Skin epidermis (tissue), 12 donors: Measurements from ENCODE around the gene NCOR2.

Experiments
- H3K27ac ChIP-seq, 21 experiments: fragments of 200-600 bp; sonication (generic) in 11 of 21; one replicate each; pipeline ENCODE4 v1.5.0; 2020; ENCODE audit warnings: mild to moderate bottlenecking in 3 of 21, inconsistent platforms in 2 of 21, moderate library complexity in 2 of 21
- H3K4me3 ChIP-seq, 7 experiments: fragments of 200-600 bp; sonication (generic) in 2 of 7; one replicate each; pipeline ENCODE4 v1.5.0; 2020; ENCODE audit warnings: inconsistent platforms in 2 of 7, mild to moderate bottlenecking in 2 of 7, moderate library complexity in 1 of 7

NCOR2 gene

DNA sequence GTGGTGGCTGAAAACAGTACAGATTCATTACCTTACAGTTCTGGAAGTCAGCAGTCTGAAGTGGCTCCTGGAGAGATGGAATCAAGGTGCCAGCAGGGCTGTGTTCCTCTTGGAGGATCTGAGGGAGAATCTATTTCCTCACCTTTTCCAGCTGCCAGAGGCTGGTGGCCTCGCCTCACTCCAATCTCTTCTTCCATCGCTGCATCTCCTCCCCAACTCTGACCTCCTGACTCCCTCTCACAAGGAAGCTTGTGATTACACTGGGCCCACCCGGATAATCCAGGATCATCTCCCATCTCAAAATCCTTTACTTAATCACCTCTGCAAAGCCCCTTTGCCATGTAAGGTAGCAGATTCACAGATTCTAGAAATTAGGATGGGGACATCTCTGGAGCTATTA lies 11.4 kb upstream of the NCOR2 start:
- Histone ChIP-seq H3K27ac (no peak overlapping the region), H3K4me3 (no peak overlapping the region)

GRCh38 chr12:124578445-124578844 lies 11.0 kb upstream of the NCOR2 start:
- peak overlapping the region in 1 of 21 experiments; percentile 26 for H3K27ac ChIP-seq
- H3K4me3 ChIP-seq, result no peak overlapping the region

- no peak overlapping the region for H3K4me3 ChIP-seq
Measured at GRCh38 chr12:124577986-124578385, 10.6 kb upstream of the NCOR2 start.

GRCh38 chr12:124577374-124577773 lies 10.0 kb upstream of the NCOR2 start:
- H3K4me3 ChIP-seq, result no peak overlapping the region

More at GRCh38 chr12:124577986-124578385, 10.6 kb upstream of the NCOR2 start:
- H3K27ac ChIP-seq, result peak overlapping the region in 1 of 21 experiments; percentile 26

DNA sequence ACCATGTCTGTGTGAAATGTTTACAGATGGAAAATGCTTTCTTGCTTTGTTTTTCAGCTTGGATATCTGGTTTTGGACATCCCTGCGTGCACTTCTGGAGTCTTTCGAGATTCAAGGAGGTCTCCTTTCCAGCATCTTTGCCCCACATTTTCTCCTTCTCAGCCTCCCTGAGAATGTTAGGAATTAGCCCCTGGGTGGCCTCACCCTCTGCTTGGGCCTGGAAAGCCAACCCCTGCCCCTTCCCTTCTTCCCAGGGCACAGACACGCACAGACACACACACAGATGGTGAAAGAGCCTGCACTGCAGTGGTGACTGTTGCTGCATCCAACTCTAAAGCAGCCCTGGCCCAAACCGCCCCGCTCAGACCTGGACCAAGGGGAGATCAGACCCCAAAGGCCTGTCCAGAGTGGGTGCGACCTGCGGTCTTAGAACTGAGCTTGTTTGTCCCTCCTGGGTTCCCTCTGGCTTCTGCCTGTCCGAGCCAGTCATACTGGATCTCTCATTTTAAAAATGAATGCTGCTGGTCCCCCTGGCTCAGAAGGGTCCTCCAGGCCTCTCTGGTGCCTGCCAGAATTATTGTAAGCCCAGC lies 8.7 kb upstream of the NCOR2 start:
- Histone ChIP-seq H3K27ac (no peak overlapping the region), H3K4me3 (no peak overlapping the region)

More at GRCh38 chr12:124577374-124577773, 10.0 kb upstream of the NCOR2 start:
- no peak overlapping the region for H3K27ac ChIP-seq

DNA sequence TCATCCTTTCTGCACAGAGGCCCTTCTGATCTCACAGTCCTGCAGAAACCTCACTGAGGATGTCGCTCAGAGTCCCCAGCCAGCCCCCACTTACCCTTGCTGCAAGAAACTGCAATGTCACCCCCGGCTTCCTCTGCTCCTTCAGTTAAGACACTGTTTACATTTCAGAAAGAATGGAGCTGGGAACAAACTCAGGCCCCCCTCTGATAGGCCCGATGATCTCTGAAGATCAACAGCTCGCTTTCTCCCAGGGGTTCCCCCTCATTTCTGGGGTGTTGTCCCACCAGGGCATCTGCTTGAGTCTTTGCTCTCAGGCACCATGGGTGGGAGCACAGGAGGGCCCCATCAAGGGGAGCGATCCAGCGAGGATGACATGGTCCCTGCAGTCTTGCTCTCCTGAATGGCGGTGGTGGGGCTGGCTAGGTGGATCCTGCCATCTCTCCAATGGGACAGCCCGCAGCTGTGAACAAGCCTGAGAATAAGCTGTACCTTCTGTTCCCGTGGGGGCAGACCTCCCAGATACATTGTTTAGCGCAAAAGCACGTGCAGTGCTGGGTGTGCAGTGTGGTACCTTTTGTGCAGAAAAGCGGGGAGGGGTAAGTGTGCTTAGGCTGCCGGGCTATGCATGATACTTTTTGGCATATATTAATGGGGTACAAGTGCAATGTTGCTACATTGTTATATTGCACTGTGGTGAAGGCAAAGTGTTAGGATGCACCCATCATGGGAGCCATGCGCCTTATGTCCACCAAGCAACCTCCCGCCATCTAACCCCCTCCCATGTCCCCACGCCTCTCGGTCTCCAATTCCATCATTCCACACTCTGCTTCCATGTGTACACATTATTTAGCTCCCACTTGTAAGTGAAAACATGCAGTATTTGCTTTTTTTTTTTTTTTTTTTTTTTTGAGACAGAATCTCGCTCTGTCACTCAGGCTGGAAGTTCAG lies 6.7 kb upstream of the NCOR2 start:
- no peak overlapping the region for H3K27ac ChIP-seq
- H3K4me3 ChIP-seq, result no peak overlapping the region

- Histone ChIP-seq H3K4me3 (no peak overlapping the region), H3K27ac (no peak overlapping the region)
Measured at GRCh38 chr12:124571556-124571955, 4.1 kb upstream of the NCOR2 start.

DNA sequence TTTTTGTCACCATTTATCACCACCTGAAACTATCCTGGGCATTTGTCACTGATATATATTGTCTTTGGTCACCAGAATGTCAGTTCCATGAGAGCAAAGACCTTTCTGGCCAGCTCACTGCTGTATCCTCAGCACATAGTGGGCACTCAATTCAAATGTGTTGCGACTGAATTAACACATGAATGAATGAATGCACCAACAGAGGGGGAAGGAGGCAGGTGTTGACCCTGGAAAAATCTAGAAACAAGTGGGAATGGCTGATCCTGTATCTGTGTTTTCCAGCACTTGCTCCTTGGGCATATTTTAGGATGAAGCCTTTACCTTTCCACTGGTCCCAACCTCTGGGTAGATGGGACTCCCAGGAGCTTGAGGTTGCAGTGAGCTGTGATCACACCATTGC lies 3.4 kb upstream of the NCOR2 start:
- Histone ChIP-seq H3K27ac (no peak overlapping the region), H3K4me3 (no peak overlapping the region)

GRCh38 chr12:124569375-124570148 lies 2.1 kb upstream of the NCOR2 start:
- Histone ChIP-seq H3K27ac (peak overlapping the region in 18 of 21 experiments; percentile 13 to 91 (median 82)), H3K4me3 (no peak overlapping the region)

DNA sequence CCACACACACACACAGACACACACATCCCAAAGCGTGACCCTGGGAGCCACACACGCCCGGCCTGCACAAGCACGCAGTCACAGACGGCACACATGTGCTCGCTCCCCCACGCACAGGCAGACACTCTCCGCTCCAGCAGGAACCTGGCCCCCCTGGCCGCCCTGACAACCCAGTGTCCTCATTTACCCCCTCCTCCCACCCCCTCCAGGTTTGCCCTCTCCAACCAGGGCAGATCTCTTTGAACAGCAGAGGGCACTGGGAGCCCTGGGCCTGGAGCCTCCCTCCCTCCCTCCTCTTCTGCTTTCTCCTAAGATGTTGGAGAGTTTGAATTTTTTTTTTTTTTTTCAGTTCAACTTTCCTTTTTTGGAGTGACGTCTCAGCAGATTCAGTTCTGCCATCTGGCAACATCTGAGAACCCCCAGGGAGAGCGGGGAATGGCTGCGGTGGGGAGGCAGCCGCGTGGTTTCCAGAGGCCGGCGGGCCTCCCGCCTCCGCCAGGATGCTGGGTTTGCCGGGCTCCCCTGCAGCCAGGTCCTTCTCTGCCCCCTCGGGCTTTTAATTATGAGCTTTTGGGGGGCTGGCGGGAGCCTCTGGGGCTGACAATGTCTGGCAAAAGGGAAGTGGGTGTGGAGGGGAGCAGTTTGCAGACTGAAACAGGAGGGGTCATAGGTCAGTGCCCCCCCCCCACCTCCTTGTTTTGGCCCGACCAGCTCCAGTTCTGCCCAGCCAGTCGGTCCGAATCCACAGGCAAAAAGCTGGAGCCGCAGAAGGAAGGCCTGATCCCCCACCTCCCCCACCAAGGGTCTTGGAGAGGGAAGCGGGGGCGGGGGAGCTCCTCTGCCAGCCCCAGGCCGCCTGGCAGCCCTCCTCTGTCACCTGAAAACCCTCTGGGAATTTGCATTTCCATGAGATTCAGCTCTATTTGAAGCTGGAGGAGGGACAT lies 1.3 kb upstream of the NCOR2 start:
- peak overlapping the region; percentile 37 to 91 (median 82) for H3K27ac ChIP-seq
- H3K4me3 ChIP-seq, result peak overlapping the region in 2 of 7 experiments; percentile 91 to 99

DNA sequence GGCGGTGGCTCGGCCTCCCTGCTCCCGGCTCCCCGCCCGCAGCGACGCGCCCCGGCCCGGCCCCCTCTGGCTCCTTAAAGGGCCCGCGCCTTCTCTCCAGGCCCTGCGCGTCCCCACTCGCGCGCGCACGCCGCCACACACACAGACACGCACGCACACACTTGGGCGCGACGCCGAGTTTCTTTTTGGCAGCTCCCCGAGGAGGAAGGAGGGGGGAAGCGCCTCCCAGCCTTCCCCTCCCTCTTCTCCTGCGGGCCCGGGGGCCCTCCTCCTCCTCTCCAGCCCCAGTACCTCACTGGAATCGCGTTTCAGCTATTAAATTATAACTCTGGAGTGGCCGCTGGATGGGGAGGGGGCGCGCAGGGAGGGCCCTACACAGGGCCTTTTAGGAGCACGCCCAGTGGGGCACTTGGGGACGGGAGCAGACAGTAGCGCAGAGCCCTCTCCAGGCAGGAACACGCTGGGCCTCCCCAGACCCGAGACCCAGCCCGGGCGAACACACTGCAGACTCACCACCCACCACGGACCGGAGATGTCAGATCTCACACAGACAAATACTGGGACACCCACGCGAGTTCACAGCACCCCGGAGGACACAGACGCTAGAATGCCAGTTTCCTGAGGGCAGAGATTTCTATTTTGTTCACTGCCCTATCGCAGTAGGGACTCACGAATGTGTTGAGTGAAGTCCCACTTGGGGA lies 411 bp upstream of the NCOR2 start:
- Histone ChIP-seq H3K27ac (peak overlapping the region in 20 of 21 experiments; percentile 37 to 91 (median 83)), H3K4me3 (peak overlapping the region; percentile 22 to 99 (median 28))

DNA sequence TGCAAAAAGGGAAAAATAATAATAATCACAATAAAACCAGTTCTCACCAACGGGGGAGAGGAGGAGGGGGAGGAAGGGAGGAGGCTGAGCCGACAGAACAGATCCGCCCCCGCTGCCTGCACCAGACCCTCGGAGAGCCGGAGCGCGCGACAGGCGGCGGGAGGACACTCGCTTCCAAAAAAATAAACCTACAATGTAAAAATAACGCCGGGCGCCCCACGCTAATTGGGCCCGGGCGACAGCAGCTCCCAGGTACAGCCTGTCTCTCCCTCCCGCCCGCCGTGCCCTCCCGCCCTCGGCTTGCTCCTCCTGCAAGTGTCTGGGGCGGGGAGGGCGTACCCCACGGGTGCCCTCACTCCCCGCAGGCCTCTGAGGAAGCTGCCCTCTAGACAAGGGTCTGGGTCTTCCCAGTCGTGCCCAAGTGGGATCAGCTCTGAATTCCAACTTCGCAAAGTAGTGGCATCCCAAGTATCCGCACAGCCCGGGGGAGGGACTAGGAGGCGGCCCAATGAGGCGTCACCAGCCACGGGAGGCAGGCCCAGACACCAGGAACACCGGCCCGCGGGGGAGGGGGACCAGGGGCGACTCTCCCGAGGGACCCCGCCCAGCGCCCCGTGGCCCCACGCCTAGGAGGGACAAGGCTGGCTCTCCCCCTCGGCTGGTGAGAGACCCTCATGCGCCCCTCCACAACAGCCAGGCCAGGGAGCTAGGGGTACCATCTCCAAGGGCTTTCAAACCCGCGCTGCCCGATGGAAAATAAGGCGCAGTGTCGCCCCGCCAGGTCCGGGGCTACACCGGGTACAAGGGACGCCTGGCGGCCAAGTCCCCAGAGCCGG lies 1.0 kb downstream of the NCOR2 start:
- peak overlapping the region; percentile 72 to 99 (median 94) for H3K4me3 ChIP-seq
- H3K27ac ChIP-seq, result peak overlapping the region; percentile 86 to 99 (median 97)

DNA sequence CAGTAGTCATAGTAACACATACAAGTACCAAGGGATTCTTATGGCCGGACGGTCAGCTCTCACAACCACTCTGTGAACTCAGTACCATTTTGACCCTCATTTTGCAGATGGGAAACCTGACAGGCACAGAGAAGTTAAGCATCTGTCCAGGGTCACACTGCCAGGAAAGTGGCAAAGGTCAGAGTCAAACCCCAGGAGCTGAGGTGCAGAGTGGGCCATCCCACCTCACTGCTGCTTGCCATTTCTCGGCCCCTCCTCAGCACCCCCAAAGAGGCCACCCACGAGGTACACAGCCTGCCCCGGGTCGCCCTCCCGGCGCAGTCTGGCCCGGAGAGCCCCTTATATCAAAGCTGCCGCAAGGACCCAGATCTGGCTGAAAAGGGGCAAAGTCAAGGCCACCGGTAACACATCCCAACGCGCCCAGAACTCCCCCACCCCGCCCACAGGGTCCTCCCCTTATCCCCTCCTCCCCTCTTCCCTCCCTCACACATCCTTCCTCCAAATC lies 1.7 kb downstream of the NCOR2 start:
- peak overlapping the region in 20 of 21 experiments; percentile 87 to 99 (median 97) for H3K27ac ChIP-seq
- H3K4me3 ChIP-seq, result peak overlapping the region; percentile 72 to 99 (median 94)

GRCh38 chr12:124564971-124565491 lies 2.4 kb downstream of the NCOR2 start:
- H3K27ac ChIP-seq, result peak overlapping the region in 11 of 21 experiments; percentile 27 to 99 (median 97)
- H3K4me3 ChIP-seq, result peak overlapping the region in 5 of 7 experiments; percentile 72 to 99 (median 96)

GRCh38 chr12:124564232-124564958 lies 3.0 kb downstream of the NCOR2 start:
- Histone ChIP-seq H3K4me3 (peak overlapping the region in 5 of 7 experiments; percentile 10 to 99 (median 91)), H3K27ac (peak overlapping the region in 10 of 21 experiments; percentile 8 to 99 (median 96))

DNA sequence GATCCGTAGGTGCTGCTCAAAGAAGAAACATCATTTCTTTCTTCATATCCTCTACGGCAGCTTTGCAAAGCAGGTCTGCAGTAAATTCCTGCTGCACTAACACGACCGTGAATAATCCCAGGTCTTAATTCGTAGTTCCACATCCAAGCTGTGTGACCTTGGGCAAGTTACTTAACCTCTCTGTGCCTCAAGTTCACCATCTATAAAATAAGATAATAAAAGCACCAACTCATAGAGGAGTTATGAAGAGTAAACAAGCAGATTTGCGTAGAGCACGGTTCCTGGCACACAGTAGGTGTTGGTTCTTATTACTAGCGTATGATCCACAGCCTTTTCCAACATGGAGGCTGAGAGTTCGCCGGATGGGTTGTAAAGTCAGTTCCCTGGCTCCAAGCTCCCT lies 3.6 kb downstream of the NCOR2 start:
- no peak overlapping the region for H3K4me3 ChIP-seq
- H3K27ac ChIP-seq, result peak overlapping the region in 6 of 21 experiments; percentile 8 to 98 (median 96)
